Transverse colon (tissue), 4 donors: ENCODE data around the gene GSK3A. TPM values are rescaled to one million over a fixed set of nuclear protein-coding genes. Genes with fewer than 3 reads are reported as not detected.

Experiments used
- DNase-seq: peaks from one replicate; pipeline ENCODE4 v3.0.0-alpha.2; 2019
- H3K27ac ChIP-seq, 4 donors: fragments of 200-600 bp; sonication (generic); 2 replicates each; pipeline ENCODE4 v1.5.1; 2016 to 2018; ENCODE audit warnings: inconsistent platforms in 4 of 4
- H3K27me3 ChIP-seq: fragments of 200-600 bp; sonication (generic); 2 replicates; pipeline ENCODE4 v1.5.1; 2017; ENCODE audit warnings: inconsistent platforms
- H3K36me3 ChIP-seq, 4 donors: fragments of 200-600 bp; sonication (generic); 2 replicates each; pipeline ENCODE4 v1.5.1; 2017 to 2019; ENCODE audit warnings: inconsistent platforms in 4 of 4
- H3K4me1 ChIP-seq, 4 donors: fragments of 200-600 bp; sonication (generic); 2 replicates each; pipeline ENCODE4 v1.5.1; 2017 to 2020; ENCODE audit warnings: inconsistent platforms in 4 of 4
- H3K4me3 ChIP-seq, 4 donors: fragments of 200-600 bp; sonication (generic); 1 replicate in 1 of 4; 2 replicates in 3 of 4; pipeline versions ENCODE4 v1.5.1 to v1.6.1; 2017 to 2019; ENCODE audit warnings: inconsistent platforms in 4 of 4
- H3K9me3 ChIP-seq, 2 donors: fragments of 200-600 bp; sonication (generic); 2 replicates each; pipeline ENCODE4 v1.5.1; 2017 to 2019; ENCODE audit warnings: inconsistent platforms in 2 of 2
- EP300 ChIP-seq: sonication (generic); formaldehyde crosslinking; IDR thresholded peaks from one replicate; pipeline ENCODE4 v1.6.1; 2017; ENCODE audit warnings: antibody characterized with exemption, low read depth
- POLR2A ChIP-seq: fragments of 450-650 bp; IDR thresholded peaks from one replicate; pipeline ENCODE4 v1.6.1; 2016; ENCODE audit warnings: antibody characterized with exemption, mild to moderate bottlenecking, moderate library complexity
- POLR2AphosphoS5 ChIP-seq, 3 donors: sonication (generic); formaldehyde crosslinking; IDR thresholded peaks; one replicate each; pipeline ENCODE4 v1.6.1; 2016; ENCODE audit warnings: antibody characterized with exemption in 3 of 3
- WGBS, 2 donors: methylation state at CpG; one replicate each; pipeline ENCODE4 v1.1.5; 2018; ENCODE audit warnings: low coverage in 1 of 2; 5-methylcytosine and 5-hydroxymethylcytosine counted together
- in situ Hi-C, 4 donors: fragments of 200-750 bp; cut with MboI; loops; one replicate each; pipeline versions ENCODE4 v1.15.0 to v1.15.1; 2017; ENCODE audit warnings: low sequenced_read_pairs in 3 of 4, low pct_ligation_motif_present in 1 of 4, low pct_unique_long_range_greater_than_20kb in 1 of 4
- intact Hi-C: fragments of 100-400 bp; cut with DNase I; formaldehyde crosslinking; loops from one replicate; pipeline ENCODE4 v1.15.1; 2023; ENCODE audit warnings: low total_unique reads
- total RNA-seq, 4 donors: library from RNA; depleted of rRNA; stranded (reverse); fragments of >200 nt; gene quantifications; one replicate each; pipeline ENCODE4 v1.1.0, GENCODE V29; 2016
- TF ChIP-seq, protein P1 (sequence below), 5 experiments: fragments of 200-600 bp in 3 of 5; fragments of 450-650 bp in 2 of 5; sonication (generic) in 3 of 5; IDR thresholded peaks; 1 replicate in 2 of 5; 2 replicates in 3 of 5; pipeline ENCODE4 v1.5.1; 2016 to 2017; ENCODE audit warnings: antibody characterized with exemption in 5 of 5, inconsistent platforms in 3 of 5, mild to moderate bottlenecking in 2 of 5, moderate library complexity in 1 of 5

GSK3A gene
- total RNA-seq, 4 donors from 2014 or later, result 10.7 to 46.4 (median 31.0) TPM

DNA sequence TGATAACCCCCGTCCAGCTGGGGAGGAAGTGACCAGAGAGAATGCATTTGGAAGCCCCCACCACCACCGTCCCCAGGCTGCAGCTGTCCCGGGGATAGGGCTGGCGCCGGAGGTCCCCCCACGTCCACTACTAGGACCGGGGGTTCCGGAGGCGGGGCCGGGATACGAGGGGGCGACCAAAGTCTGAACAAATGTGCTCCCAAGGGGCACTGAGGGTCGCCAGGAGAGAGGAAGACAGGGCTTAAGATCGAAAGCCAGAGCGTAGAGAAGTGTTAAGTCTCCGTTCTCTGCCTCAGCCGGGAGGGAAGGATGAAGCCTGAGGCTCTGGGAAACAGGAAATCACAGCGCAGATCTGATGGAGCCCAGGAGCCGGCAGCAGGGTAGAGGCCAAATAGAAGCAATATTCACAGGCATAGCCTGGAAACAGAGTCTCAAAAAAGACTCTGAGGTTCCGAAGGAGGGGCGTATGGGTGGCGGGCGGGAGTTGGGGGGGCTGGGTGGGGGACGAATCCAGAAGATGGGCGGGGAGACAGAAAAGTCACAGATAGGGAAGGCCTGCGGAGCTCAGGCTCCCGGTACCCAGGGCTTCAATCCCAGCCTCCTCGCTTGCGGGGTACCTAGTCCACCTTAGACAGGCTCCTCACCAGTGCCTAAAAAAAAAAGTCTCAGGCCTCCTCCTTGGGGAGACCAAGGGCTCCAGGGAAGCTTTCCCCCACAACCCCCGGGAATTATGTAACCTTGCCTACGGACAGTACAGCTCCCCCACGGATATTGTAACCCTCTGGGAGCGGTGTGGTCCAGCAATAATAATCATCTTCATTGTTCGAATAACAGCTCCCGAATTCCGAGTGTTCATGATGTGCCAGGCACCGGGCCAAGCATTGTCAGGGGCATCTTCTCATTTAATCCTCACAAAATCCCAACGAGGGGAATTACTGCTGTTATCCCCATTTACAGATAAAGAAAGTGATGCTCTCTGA, 13.7 kb upstream of the GSK3A start:
- Histone ChIP-seq H3K27ac (peak overlapping the region; percentile 97 to 100 (median 99)), H3K36me3 (no peaks in the 10 kb centered on the region), H3K27me3 (no peaks in the 10 kb centered on the region), H3K4me3 (peak overlapping the region; percentile 47 to 99 (median 77)), H3K4me1 (peaks cover 18 to 44% (median 35%) of the 10 kb centered on the region in 4 donors), H3K9me3 (no peaks in the 10 kb centered on the region)
- 9 to 23% methylated on average over 4 to 38 of the region's 38 CpGs for WGBS, 2 donors
- intact Hi-C loops (loop anchor here (2.0 kb wide), 1 partner anchor 79 kb away; no protein-coding TSS in a partner anchor), in situ Hi-C loops (no loop called here)
- TF ChIP-seq POLR2AphosphoS5 (IDR thresholded peaks at IDR 0.05), result no peak
- TF ChIP-seq POLR2A, result peak; percentile 18
- DNase-seq, result no peak

- TF ChIP-seq EP300 (no peak), POLR2AphosphoS5 (IDR thresholded peaks at IDR 0.05) (peak; percentile 97 to 99 (median 99)), POLR2A (peak; percentile 87)
- H3K4me1 ChIP-seq, result peaks cover 28 to 53% (median 43%) of the 10 kb centered on the region in 4 donors
- H3K36me3 ChIP-seq, result no peaks in the 10 kb centered on the region
- peak within 1 kb of the TSS; percentile 97 to 100 (median 99) for H3K27ac ChIP-seq
- H3K27me3 ChIP-seq, result no peaks in the 10 kb centered on the region
- intact Hi-C loops (loop anchor here (2.0 kb wide), 1 partner anchor 78 kb away; no protein-coding TSS in a partner anchor), in situ Hi-C loops (no loop called here)
- H3K9me3 ChIP-seq, result no peaks in the 10 kb centered on the region
- peak; percentile 95 for DNase-seq
- H3K4me3 ChIP-seq, result peak within 1 kb of the TSS; percentile 72 to 99 (median 90)
- WGBS, 2 donors, result 1% methylated on average over 44 of the region's 75 CpGs; no CpG with 5 or more reads in 1 of the 2 donors
Measured at GRCh38 chr19:42254850-42255765, 12.7 kb upstream of the GSK3A start, which contains the start of gene ERF. ERF (minus strand) TSS chr19:42255128; CDS start chr19:42254999, 129 bp downstream.

DNA sequence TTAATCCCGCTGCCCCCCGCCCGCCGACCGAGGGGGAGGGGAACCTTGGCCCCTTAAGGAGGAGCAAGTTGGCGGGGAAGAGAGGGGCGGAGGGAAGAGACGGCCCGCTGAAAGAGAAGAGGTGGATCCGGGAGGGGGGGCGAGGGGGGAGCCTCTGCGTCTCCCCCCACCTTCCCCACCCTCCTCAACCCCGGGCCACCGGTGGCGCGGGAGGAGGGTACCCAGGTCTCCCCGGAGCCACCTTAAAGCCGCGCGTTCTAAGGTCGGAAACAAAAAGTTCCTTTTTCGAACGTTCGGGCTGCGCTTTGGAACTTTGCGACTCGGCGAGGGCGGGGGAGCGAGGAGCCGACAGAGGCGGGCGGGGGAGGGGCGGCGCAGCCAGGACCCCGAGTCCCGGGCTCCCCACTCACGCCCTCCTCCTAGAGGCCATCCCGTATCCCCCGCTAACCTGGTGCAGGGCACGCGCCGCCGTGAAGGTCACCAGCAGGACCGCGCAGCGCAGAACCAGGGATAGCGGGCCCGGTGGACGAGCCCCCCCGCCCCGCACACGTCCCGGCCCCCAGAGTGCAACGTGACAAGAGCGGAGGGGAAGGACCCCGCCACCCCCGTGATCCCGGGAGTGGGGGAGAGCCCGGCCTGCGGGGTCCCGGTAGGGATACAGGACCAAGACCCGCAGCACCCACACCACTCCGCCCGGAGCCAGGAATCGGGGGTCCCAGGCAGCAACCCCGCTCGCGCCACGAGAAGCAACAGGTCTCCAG, 11.9 kb upstream of the GSK3A start:
- peak; percentile 84 for DNase-seq
- TF ChIP-seq EP300 (no peak), POLR2A (no peak), POLR2AphosphoS5 (IDR thresholded peaks at IDR 0.05) (peak; percentile 0 to 56 (median 28))
- TF ChIP-seq, protein P1, sequence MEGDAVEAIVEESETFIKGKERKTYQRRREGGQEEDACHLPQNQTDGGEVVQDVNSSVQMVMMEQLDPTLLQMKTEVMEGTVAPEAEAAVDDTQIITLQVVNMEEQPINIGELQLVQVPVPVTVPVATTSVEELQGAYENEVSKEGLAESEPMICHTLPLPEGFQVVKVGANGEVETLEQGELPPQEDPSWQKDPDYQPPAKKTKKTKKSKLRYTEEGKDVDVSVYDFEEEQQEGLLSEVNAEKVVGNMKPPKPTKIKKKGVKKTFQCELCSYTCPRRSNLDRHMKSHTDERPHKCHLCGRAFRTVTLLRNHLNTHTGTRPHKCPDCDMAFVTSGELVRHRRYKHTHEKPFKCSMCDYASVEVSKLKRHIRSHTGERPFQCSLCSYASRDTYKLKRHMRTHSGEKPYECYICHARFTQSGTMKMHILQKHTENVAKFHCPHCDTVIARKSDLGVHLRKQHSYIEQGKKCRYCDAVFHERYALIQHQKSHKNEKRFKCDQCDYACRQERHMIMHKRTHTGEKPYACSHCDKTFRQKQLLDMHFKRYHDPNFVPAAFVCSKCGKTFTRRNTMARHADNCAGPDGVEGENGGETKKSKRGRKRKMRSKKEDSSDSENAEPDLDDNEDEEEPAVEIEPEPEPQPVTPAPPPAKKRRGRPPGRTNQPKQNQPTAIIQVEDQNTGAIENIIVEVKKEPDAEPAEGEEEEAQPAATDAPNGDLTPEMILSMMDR (IDR thresholded peaks at IDR 0.05), result peak in 2 of 5 experiments; percentile 25 to 27
- WGBS, 2 donors, result 1% methylated on average over 39 of the region's 70 CpGs; no CpG with 5 or more reads in 1 of the 2 donors
- no peaks in the 10 kb centered on the region for H3K9me3 ChIP-seq
- intact Hi-C loops (loop anchor here (2.0 kb wide), 1 partner anchor 77 kb away; no protein-coding TSS in a partner anchor), in situ Hi-C loops (no loop called here)
- peaks cover 31 to 55% (median 44%) of the 10 kb centered on the region in 4 donors for H3K4me1 ChIP-seq
- peak overlapping the region; percentile 72 to 99 (median 90) for H3K4me3 ChIP-seq
- H3K27me3 ChIP-seq, result no peaks in the 10 kb centered on the region
- H3K27ac ChIP-seq, result peak overlapping the region; percentile 97 to 100 (median 99)
- H3K36me3 ChIP-seq, result peaks cover 0 to 4% (median 0%) of the 10 kb centered on the region in 4 donors

DNA sequence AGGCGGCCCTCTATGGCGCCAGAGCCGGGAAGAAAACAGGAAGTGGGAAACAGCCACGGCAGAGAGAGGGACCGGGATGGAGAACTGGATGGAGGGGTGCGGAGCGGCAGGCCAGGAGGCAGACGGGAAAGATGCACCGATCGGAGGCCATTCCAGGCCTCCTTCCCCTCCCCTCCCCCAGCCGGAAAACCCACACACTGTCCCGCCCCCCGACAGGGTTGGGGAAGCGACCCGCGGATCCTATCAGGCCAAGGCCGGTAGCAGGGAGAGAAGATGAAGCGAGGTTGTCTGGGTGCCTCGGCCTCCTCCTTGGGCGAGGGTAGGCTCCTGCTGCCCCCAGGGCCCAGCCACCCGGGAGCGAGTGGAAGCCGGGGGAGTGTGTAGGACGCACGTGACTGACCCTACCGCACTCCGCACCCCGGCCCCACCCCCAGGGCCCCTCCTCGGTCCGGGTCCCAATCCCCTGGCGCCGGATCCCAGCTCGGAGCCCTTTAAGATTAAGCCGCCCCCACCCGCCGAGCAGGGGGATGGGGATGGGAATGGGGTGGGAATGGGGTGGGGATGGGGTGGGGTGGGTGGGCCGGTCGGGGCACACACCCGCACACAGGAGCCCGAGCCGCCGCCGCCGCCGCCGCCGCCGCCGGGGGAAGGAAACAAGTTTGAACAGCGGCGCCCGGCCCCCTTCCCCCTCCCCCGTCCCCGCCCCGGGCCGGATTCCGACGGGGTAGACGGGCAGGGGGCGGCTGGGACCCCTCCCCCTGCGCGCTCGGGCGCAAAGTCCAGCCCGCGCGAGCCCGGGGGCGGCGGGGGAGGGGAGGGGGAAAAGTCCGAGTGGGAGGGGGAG, 11.1 kb upstream of the GSK3A start:
- in situ Hi-C loops, result no loop called here
- Histone ChIP-seq H3K9me3 (no peaks in the 10 kb centered on the region), H3K4me1 (peaks cover 31 to 55% (median 44%) of the 10 kb centered on the region in 4 donors), H3K4me3 (peak overlapping the region; percentile 72 to 99 (median 90)), H3K36me3 (peaks cover 0 to 9% (median 2%) of the 10 kb centered on the region in 4 donors), H3K27me3 (no peaks in the 10 kb centered on the region), H3K27ac (peak overlapping the region; percentile 97 to 100 (median 99))
- intact Hi-C loops, result loop anchor here (2.0 kb wide), 1 partner anchor 77 kb away; no protein-coding TSS in a partner anchor
- DNase-seq, result peak; percentile 73
- 1% methylated on average over 22 of the region's 71 CpGs; no CpG with 5 or more reads in 1 of the 2 donors for WGBS, 2 donors
- TF ChIP-seq EP300 (no peak), POLR2AphosphoS5 (IDR thresholded peaks at IDR 0.05) (peak in 2 of 3 donors; percentile 48 to 56)
